DLD1 (cell line): ENCODE data around the gene CAMK1.

Experiments
- in situ Hi-C: cut with HindIII; loops from 2 replicates; pipeline ENCODE4 v1.10.0; 2017; ENCODE audit warnings: low sequenced_read_pairs

The CAMK1 gene

GRCh38 chr3:9794400-9794799, 24.7 kb upstream of the CAMK1 start:
- in situ Hi-C loops: no loop called here

- in situ Hi-C loops: no loop called here
Measured at GRCh38 chr3:9793161-9793781, 23.5 kb upstream of the CAMK1 start.

- in situ Hi-C loops: no loop called here
Measured at GRCh38 chr3:9792405-9793160, 22.8 kb upstream of the CAMK1 start, which contains the start of the genes ARPC4 and TADA3. Gene ARPC4, plus strand, starts transcription at chr3:9793082. Its CDS starts 40 bp downstream, at chr3:9793122. Gene TADA3, minus strand, starts transcription at chr3:9792473. Its CDS starts 1,007 bp downstream, at chr3:9791466.

- in situ Hi-C loops: no loop called here
Measured at GRCh38 chr3:9791790-9792404, 22.1 kb upstream of the CAMK1 start.

GRCh38 chr3:9791127-9791526, 21.4 kb upstream of the CAMK1 start:
- in situ Hi-C loops: no loop called here

GRCh38 chr3:9787714-9788113, 18.0 kb upstream of the CAMK1 start:
- in situ Hi-C loops: no loop called here

GRCh38 chr3:9786825-9787669, 17.3 kb upstream of the CAMK1 start:
- in situ Hi-C loops: no loop called here

- in situ Hi-C loops: no loop called here
Measured at GRCh38 chr3:9786209-9786739, 16.5 kb upstream of the CAMK1 start.

GRCh38 chr3:9785602-9786001, 15.9 kb upstream of the CAMK1 start:
- in situ Hi-C loops: no loop called here

- in situ Hi-C loops: no loop called here
Measured at GRCh38 chr3:9784965-9785364, 15.2 kb upstream of the CAMK1 start.

GRCh38 chr3:9783954-9784353, 14.2 kb upstream of the CAMK1 start:
- in situ Hi-C loops: no loop called here

GRCh38 chr3:9782770-9783169, 13.0 kb upstream of the CAMK1 start:
- in situ Hi-C loops: no loop called here

GRCh38 chr3:9781978-9782603, 12.3 kb upstream of the CAMK1 start:
- in situ Hi-C loops: no loop called here

- in situ Hi-C loops: no loop called here
Measured at GRCh38 chr3:9781551-9781950, 11.8 kb upstream of the CAMK1 start.

GRCh38 chr3:9780910-9781309, 11.2 kb upstream of the CAMK1 start:
- in situ Hi-C loops: no loop called here

- in situ Hi-C loops: no loop called here
Measured at GRCh38 chr3:9780458-9780812, 10.7 kb upstream of the CAMK1 start.

- in situ Hi-C loops: no loop called here
Measured at GRCh38 chr3:9779721-9780457, 10.1 kb upstream of the CAMK1 start.

- in situ Hi-C loops: no loop called here
Measured at GRCh38 chr3:9779075-9779593, 9.4 kb upstream of the CAMK1 start.
